ENCODE results near the gene RTL1. TPM values are rescaled to one million over a fixed set of nuclear protein-coding genes. Genes with fewer than 3 reads are reported as not detected.

Gene RTL1
- total and polyA plus RNA-seq, 2 of the 13 experiments (the other 11 are each of a cell fraction or from before 2014, with no cell fraction given) = not detected

- TF ChIP-seq ZNF646 (CRISPR knock-in tag; IDR thresholded peaks at IDR 0.05) = no peak
- TF ChIP-seq FOXK1 (CRISPR knock-in tag; IDR thresholded peaks at IDR 0.05; ENCODE audit: borderline replicate concordance, low read depth) = no peak
- no peak for TF ChIP-seq ZNF580 (CRISPR knock-in tag; IDR thresholded peaks at IDR 0.05; ENCODE audit: borderline replicate concordance, low read depth)
- no peak for TF ChIP-seq ZNF264 (CRISPR knock-in tag; IDR thresholded peaks at IDR 0.05)
- no peak for TF ChIP-seq DDIT3 (CRISPR knock-in tag; IDR thresholded peaks at IDR 0.05)
- TF ChIP-seq ZNF879 (CRISPR knock-in tag; IDR thresholded peaks at IDR 0.05) = no peak
- no peak for TF ChIP-seq UBTF (CRISPR knock-in tag; IDR thresholded peaks at IDR 0.05)
Measured at GRCh38 chr14:100861188-100861936, 42.2 kb downstream of the RTL1 start (continued).
